HG03565 (cell line): Measurements from ENCODE around the gene MOV10L1.
"Not testable (repeated sequence)": the region's sequence is repeated elsewhere in the genome, so short reads cannot be mapped to it uniquely, and the experiment has no call there.

Source experiments
- ATAC-seq: cut with Tn5 transposase; IDR thresholded peaks from one replicate; pipeline ENCODE4 v1.9.1; 2021; ENCODE audit warnings: mild to moderate bottlenecking, moderate library complexity; ENCODE audit not compliant: unreplicated experiment

Gene MOV10L1

DNA sequence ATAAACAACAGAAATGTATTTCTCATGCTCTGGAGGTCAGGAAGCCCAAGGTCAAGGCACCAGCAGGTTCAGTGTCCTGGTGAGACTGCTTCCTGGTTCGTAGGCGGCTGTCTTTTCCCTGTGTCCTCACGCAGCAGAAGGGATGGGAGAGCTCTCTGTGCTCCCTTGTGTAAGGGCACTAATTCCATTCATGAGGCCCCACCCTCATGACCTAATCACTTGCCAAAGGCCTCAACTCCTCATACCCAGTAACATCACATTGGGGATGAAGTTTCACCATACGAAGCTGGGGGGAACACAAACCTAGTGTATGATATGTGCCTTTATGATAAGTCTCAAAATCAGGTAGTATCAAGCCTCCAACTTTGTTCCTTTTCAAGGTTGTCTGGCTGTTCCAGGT lies 42.1 kb downstream of the MOV10L1 start:
- no peak for ATAC-seq

DNA sequence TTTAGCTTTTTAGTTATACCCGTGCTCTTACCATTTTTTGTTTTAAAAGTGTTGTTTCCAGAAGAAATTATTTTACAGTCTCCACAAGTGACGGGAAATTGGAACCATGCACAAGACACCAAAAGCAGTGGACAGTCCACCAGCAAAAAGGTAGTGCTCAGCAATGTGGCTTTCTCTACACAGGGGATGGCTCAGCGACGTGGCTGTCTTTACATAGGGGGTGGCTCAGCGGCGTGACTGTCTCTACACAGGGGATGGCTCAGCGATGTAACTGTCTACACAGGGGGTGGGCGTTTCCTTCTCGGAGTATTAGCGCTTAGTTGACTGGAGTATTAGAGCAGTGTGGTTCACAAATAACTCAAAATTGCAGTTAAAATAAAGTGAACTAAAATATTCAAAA lies 44.7 kb downstream of the MOV10L1 start:
- ATAC-seq: no peak

DNA sequence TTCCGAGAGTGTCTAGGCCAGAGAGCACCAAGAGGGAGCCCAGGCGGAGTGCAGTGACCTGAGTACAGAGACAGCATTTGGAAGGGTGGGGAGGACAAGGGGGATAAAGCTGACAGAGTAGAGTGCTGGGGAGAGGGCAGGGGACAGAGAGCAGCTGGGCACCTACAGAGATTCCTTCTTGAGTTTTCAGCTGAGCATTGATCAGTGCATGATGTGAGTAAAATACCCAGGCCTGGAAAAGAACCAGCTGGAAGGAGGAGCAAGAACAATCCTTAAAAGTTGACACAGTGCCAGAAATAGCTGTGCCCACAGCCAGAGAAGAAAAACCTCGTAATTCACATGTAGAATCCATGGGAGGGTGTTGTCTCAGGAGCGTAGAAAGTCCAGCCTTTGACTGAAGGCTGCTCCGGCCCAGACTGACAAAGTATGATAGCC lies 46.8 kb downstream of the MOV10L1 start:
- ATAC-seq: no peak

DNA sequence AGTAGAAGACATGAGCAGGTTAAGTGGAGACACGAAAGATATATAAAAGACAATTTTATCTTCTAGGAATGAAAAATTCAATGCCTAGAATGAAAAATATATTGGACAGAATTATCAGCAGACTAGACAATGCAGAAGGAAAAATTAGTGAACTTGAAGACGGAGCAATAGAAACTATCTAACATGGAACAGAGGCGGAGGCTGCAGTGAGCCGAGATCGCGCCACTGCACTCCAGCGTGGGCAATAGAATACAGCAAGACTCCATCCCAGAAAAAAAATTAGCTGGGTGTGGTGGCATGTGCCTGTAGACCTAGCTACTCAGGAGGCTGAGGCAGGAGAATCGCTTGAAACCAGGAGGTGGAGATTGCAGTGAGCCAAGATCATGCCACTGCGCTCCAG lies 47.5 kb downstream of the MOV10L1 start:
- ATAC-seq: not testable (repeated sequence)

DNA sequence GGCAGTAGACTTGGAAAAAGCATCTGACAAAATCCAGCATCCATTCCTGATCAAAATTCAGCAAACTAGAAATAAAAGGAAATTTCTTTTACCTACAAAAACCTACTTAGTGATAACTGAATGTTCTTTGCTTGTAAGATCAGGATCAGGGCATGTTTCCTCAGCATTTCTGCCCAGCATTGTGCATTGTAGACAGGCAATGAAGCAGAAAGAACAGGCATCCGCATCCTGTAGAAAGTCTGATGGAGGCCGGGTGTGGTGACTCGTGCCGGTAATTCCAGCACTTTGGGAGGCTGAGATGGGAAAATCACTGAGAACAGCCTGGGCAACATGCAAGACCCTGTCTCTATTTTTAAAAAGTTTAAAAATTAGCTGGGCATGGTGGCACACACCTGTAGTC lies 48.2 kb downstream of the MOV10L1 start:
- ATAC-seq: no peak

DNA sequence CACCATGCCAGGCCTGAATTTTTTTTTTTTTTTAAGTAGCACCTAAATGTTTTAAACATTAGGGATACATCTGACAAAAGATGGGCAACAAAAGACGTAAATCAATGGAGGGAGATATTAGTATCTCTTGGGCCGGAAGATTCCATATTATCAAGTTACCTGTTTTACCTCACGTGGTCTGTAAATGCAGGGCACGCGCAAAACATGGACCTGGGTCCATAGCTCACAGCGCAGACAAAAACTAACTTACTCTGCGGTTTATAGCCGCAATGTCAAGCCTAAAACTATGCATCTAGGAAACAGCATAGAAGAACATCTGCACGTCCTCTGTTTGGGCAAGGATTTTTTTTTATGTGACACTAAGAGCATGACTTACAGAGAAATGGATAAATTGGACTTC lies 49.2 kb downstream of the MOV10L1 start:
- no peak for ATAC-seq

DNA sequence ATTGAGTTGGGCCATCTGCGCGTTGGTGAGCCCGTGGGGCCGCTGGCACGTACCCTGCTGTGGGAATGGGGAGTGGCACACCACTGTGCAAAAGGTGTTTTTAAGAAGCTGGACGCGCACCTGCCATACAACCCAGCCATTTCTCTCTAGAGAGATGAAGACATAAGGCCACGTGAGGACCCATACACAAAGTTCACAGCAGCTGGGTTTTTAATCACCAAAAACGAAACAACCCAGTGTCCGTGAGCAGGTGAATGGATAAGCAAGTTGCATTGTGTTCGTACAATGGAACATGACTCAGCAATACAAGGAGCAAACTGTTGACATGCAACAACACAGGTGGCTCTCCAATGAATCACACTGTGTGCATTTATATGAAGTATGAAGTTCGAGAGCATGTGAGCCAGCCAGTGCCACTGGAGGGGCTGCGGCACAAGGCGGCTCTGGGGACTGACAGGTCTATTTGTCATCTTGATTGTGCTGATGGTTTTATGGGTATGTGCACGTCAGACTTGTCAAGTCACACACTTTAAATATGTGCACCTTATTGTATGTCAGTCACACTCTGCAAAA lies 50.1 kb downstream of the MOV10L1 start:
- ATAC-seq: no peak

DNA sequence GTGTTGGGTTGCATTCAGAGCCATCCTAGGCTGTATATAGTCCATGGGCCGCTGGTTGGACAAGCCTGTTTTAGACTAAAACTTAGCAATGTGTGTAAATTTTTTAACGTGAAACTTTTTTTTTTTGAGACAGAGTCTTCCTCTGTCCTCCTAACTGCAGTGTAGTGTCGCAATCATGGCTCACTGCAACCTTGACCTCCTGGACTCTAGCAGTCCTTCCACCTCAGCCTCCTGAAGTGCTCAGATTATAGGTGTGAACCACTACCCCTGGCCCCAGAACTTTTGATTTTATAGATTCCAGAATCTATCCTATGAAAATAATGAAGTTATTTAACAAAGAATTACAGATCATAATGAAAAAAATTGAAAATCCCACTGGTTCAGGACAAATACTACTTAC lies 50.8 kb downstream of the MOV10L1 start:
- no peak for ATAC-seq

DNA sequence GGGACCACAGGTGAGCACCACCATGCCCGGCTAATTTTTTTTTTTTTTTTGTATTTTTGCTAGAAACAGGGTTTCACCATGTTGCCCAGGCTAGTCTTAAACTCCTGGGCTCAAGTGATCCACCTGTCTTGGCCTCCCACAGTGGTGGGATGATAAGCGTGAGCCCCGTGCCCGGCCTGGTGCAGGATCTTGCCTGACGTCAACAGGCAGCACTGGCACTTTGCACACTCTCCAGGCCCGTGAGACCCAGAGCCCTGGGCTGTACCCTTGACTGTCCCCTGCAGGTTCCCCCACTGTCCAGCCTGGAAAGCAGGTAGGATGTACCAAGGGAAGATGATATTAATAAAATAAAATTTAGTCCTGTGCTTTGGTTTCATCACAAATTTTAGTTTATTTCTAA lies 51.7 kb downstream of the MOV10L1 start:
- no peak for ATAC-seq

DNA sequence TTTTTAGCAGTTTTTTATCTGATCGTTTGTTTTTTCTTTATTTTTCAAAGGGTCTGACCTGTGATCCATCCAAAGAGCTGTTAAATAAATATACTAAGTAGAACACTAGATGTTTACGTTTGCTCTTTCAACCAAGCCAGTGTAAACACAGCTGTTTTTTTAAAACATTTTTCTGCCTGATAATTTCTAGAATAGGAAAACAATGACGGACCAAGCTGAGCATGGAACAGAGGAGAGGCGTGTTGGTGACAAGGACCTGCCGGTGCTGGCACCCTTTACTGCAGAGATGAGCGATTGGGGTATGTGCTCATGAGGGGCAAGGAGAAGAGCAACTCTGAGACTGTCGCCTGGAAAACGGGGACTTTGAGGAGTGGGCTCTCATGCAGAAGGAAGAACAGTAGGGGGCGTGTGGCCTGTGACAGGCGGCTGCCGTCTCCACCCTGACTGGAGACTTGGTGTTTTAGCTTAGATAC lies 52.1 kb downstream of the MOV10L1 start:
- ATAC-seq: no peak

DNA sequence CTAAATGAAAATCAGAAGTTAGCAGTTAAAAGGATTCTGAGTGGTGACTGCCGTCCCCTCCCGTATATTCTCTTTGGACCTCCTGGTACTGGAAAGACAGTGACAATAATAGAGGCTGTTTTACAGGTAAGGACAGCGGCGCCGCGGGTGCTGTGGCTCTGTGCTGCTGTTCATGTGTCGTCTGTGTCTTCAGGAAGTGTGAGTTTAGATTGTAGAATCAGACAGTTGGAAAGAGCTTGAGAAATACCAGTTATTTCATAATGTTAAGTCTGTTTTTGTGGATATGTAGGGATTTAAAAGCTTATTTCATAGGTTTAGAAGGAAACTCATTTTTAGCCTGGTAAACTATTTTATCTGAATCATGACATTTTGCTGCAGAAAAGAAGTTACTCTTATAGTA lies 53.3 kb downstream of the MOV10L1 start:
- no peak for ATAC-seq

DNA sequence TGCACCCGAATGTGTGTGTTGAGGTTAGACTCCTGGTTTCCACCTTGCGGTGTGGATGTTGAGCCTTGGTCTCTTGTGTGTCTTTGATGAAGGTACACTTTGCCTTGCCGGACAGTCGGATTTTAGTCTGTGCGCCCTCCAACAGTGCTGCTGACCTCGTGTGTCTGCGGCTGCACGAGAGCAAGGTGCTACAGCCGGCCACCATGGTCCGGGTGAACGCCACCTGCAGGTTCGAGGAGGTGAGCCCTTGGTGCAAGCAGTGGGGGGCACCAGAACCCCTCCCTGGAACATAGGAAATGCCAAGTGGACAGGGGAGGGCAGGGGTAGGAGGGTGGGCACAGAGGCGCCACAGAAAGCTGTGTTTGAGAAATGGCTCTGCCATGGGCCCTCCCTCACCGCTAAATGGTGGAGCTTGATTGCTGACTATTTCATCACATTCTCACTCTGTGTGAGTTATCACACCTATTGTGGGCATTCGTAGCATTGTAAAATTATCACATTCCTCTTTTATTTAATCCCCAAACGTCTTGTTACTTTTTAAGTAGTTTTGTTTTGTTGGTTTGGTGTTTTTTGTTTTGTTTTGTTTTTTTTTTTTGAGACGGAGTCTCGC lies 54.3 kb downstream of the MOV10L1 start:
- no peak for ATAC-seq

DNA sequence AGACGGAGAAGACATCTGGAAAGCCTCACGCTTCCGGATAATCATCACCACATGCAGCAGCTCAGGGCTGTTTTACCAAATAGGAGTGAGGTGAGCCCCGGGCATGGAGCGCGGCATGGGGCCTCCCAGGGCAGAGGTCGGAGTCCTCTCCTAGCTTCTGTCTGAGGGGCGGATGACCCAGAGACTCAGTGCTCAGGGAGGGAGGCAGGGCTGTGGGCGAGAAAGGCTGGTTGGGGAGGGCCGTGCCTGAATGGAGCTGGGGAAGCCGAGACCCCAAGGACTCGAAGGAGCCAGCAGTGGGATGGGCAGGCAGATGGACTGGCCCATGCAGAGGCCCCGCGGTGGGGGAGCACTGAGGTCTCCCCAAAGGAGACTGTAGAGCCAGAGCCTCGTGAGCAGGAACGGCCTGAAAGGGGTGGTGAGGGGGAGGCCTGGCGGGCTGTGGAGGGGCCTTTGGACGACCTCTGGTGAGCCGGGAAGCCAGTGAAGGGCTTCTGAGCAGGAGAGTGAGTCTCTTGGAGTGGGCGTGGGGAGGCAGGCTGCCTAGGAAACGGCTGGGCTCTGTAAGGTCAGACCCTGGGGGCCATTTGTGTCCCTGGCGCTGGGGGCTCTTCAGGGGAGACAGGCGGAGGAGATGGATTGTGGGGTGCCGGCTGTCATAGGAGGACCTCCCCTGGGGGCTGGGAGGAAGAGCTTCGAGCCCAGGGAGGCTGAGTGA lies 56.1 kb downstream of the MOV10L1 start:
- no peak for ATAC-seq

DNA sequence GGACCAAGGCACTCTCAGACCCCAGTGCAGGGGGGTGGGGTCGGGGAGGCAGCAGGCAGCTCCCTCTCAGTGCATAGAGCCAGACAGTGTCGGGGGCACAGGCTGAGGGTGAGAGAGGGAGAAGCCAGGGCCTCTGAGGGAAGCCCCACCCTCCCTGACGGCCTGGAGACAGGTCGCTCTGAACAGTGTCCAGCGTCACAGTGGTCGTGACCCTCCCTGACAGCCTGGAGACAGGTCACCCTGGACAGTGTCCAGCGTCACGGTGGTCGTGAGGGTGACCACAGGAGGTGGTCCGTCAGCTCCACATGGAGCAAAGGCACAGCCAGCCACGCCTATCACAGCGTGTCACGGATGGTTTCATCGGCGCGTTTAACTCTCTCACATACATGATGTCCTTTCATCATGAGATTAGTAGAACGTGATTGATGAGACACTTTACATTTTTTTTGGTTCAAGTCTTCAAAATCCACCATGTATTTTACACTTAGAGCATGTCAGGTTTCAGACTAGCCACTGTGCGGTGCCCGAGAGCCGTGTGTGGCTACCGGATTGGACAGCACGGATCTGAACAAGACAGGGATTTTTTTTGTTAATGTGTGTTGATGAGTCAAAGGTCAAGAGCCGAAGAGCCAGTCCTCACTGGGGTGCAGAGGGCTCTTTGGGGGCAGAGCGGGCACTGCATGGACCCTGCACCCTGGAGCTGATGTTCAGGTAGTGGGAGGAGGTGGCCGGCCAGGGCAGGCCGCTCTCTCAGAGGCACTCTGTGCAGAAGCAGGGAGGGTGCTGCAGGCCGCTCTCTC lies 56.8 kb downstream of the MOV10L1 start:
- ATAC-seq: no peak

DNA sequence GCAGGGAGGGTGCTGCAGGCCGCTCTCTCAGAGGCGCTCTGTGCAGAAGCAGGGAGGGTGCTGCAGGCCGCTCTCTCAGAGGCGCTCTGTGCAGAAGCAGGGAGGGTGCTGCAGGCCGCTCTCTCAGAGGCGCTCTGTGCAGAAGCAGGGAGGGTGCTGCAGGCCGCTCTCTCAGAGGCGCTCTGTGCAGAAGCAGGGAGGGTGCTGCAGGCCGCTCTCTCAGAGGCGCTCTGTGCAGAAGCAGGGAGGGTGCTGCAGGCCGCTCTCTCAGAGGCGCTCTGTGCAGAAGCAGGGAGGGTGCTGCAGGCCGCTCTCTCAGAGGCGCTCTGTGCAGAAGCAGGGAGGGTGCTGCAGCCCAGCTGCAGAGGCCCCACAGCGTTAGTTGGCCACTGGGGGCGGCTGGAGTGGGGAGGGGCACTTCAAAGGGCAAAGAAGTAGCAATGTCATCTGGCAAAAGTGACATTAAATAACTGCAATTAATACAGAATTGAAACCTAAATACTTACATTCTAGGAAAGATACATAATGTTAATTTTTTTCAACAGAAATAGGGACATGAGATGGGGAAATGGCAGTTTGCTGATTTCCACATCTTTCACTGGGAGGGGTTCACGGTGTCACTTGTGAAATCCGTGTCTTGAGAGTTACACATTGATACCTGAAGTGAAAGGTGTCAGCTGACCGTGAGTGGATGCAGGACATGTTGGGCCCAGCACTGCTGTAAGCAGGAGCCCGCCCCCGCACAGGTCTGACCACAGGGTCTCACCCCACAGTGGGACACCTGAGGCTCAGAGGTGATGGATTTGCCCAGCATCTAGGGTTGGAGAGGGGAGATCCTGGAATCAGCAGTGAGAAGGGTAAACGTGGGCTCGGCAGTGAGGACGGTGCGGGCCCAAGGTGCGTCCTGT lies 57.7 kb downstream of the MOV10L1 start:
- not testable (repeated sequence) for ATAC-seq

DNA sequence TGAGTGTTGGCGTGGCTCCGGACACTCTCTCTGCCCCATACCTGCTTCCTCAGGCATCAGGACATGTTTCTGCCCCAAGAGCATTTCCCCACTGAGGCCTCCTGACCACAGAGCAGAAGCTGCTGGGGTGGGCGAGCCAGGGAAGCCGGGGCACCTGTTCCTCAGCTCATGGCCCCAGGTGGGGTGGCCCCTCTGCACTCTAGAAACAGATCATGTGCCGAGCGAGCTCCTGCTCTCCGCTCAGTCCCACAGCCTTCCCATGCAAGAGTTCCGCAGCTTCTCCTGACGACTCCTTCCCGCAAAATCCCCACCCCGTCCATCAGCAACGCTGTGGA lies 58.3 kb downstream of the MOV10L1 start:
- no peak for ATAC-seq

DNA sequence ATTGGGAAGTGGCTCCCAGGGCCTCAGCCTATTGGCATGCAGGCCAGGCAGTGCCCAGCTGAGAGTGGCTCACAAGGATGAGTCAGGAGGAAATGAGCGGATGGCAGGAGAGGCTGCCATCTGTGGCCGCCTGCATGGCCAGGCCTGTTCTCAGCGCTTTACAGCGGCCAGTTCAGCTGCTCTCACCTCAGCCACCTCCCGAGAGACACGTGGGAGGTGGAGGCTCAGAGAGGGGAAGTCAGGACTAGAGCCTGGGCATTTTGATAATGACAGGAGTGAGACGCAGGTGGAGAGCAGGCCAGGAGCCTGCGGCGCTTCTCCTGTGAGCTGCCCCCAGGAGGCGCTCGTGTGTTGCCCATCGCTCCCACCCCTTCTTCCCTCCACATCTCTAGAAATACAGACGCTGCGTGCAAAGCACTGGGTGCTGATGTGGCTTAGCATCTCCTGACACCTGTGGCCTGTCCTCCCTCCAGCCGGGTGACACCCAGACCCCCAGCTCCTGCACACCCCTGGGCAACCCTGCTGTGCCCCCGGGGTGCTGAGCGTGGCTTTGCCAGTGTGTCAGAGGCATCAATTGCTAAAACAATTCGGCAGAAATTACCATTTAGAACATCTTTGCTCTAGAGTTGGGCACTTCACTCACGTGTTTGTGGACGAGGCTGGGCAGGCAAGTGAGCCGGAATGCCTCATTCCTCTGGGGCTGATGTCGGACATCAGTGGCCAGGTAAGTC lies 59.4 kb downstream of the MOV10L1 start:
- no peak for ATAC-seq

DNA sequence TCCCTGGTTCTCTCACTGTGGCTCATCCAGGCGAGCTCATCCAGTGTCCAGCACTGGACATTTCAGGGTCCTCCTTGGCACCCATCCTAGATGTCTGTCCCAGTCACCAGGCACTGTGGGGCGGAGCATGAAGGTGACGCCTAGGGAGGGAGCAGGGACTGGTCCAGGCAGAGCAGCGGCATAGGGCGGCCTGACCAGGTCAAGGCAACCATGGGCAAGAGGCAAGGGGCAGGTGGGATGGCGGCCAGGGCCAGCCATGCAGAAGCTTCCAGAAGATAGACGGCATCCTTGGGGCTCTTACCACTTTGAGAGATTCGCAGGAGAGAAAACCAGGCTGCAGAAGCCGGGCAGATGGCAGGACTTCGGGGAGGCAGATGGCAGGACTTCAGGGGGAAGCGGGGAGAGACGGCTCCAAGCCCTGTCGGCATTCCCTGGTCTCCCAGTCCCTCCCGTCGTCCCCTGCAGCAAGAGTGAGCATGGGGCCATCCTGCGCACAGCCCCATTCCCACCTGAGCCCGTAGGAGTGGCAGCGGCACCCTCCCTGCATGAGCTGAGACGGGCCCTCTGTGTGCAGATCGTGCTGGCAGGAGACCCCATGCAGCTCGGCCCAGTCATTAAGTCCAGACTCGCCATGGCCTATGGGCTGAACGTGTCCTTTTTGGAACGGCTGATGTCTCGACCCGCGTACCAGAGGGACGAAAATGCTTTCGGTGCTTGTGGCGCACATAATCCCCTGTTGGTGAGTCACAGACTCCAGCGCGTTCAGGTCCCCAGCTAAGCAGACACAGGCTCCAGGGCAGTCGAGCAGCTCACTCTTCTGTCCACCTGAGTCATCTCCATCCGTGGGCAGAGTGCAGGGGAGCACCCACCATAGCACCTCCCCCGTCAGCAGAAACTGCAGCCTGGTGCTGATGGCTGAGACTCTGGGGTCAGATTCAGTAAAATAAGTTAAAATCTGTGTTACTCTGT lies 60.6 kb downstream of the MOV10L1 start:
- ATAC-seq: no peak
